Measurements from ENCODE around the gene TIAM2.

- TF ChIP-seq CTCF (conservative IDR thresholded peaks at IDR 0.05; ENCODE audit: low read depth in 2 of 2) (no peak), EZH2 (IDR thresholded peaks at IDR 0.05; ENCODE audit: low read depth, unreplicated experiment) (no peak), REST (IDR thresholded peaks at IDR 0.05; ENCODE audit: unreplicated experiment) (no peak), POLR2AphosphoS5 (IDR thresholded peaks at IDR 0.05; ENCODE audit: low read depth) (no peak), EZH2phosphoT487 (IDR thresholded peaks at IDR 0.05; ENCODE audit: unreplicated experiment) (no peak), CREB1 (CRISPR knock-in tag; IDR thresholded peaks at IDR 0.05; ENCODE audit: low read depth) (no peak), JUNB (IDR thresholded peaks at IDR 0.05; ENCODE audit: unreplicated experiment) (no peak), ETS1 (IDR thresholded peaks at IDR 0.05) (no peak), ZNF114 (CRISPR knock-in tag; IDR thresholded peaks at IDR 0.05) (no peak), NANOG (IDR thresholded peaks at IDR 0.05; ENCODE audit: borderline replicate concordance) (no peak), ZNF462 (CRISPR knock-in tag; IDR thresholded peaks at IDR 0.05) (no peak)
Observed at GRCh38 chr6:155036907-155037306, 41.8 kb downstream of the TIAM2 start.
